ENCODE data around the gene NR6A1.

The NR6A1 gene

GRCh38 chr9:124659099-124659659 lies 111.9 kb downstream of the NR6A1 start:
- H4K20me1 ChIP-seq (ENCODE audit: low read depth, low read length), result peaks cover 4% of the 10 kb centered on the region; the same call in 1 of the 2 replicates
- no peaks in the 10 kb centered on the region for H3K9me3 ChIP-seq (ENCODE audit: insufficient read depth, low read length)
- H3K4me3 ChIP-seq (ENCODE audit: insufficient read depth, low read length, poor library complexity, severe bottlenecking), result no peak overlapping the region
- no peaks in the 10 kb centered on the region for H3F3A ChIP-seq (ENCODE audit: insufficient read depth)
- no peak overlapping the region for H3K9ac ChIP-seq (ENCODE audit: low read length)
- H3K27me3 ChIP-seq (ENCODE audit: low read length), result no peaks in the 10 kb centered on the region
- no peak overlapping the region for H3K4me2 ChIP-seq (ENCODE audit: low read depth, low read length, poor library complexity, severe bottlenecking)
- H3K27ac ChIP-seq (ENCODE audit: low read depth, low read length), result no peak overlapping the region
- no peaks in the 10 kb centered on the region for H3K9me2 ChIP-seq (replicated peaks; ENCODE audit: insufficient read depth, low read length)
- no peaks in the 10 kb centered on the region for H3K36me3 ChIP-seq (ENCODE audit: low read length)
- no peak for TF ChIP-seq CTCF (IDR thresholded peaks at IDR 0.05; ENCODE audit: insufficient read depth, low read length, poor library complexity, severe bottlenecking)
- no peak for TF ChIP-seq EZH2phosphoT487 (conservative IDR thresholded peaks at IDR 0.05; ENCODE audit: low read length)
- H3K79me2 ChIP-seq (ENCODE audit: insufficient read depth, low read length), result no peaks in the 10 kb centered on the region
- H2AFZ ChIP-seq (ENCODE audit: low read depth, low read length, severe bottlenecking), result no peak overlapping the region

DNA sequence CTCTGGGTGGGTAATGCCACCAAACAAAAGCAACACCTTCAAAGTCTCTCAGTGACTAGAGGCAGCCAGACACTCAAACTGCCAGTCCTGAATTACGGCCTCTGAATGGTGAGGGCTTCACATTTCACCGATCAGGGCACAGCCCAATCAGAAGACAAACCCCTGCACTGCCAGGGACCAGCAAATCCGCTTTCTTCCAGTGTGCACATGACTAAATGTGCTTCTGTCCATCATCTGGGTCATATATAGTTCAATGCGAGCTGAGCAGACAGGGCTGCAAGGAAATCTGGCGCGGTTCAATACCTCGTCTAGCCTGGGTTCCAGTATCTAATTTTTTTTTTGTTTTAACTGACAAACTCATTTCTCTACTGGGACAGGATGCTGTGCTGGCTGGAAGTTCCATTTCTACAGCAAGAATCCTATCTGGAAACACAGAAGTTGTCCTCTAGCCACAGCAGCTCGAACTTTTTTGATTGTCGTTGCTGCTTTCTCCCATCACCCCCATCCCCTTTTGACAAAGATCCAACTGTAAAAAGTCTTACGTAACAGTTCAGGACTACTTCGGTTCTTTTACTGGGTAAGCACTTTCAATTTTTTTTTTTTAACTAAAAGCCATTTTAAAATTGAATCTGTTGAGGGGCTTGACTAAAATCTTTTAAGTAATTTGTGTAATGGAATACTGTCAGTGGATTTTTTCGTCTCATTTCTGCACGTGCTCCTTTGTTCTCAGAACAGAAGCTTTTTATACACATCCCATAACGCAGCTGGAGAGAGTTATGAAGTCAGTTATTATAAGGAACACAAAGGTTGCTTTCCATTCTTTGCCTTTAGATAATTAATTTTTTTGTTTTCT lies 112.7 kb downstream of the NR6A1 start:
- Histone ChIP-seq H3K9ac (ENCODE audit: low read length) (no peak overlapping the region), H4K20me1 (ENCODE audit: low read depth, low read length) (peaks cover 3% of the 10 kb centered on the region; the same call in 1 of the 2 replicates), H3K27ac (ENCODE audit: low read depth, low read length) (no peak overlapping the region), H3K9me3 (ENCODE audit: insufficient read depth, low read length) (no peaks in the 10 kb centered on the region), H3K9me2 (replicated peaks; ENCODE audit: insufficient read depth, low read length) (no peaks in the 10 kb centered on the region), H2AFZ (ENCODE audit: low read depth, low read length, severe bottlenecking) (no peak overlapping the region), H3F3A (ENCODE audit: insufficient read depth) (no peaks in the 10 kb centered on the region), H3K27me3 (ENCODE audit: low read length) (no peaks in the 10 kb centered on the region), H3K4me3 (ENCODE audit: insufficient read depth, low read length, poor library complexity, severe bottlenecking) (no peak overlapping the region), H3K36me3 (ENCODE audit: low read length) (no peaks in the 10 kb centered on the region), H3K4me2 (ENCODE audit: low read depth, low read length, poor library complexity, severe bottlenecking) (no peak overlapping the region), H3K79me2 (ENCODE audit: insufficient read depth, low read length) (no peaks in the 10 kb centered on the region)
- TF ChIP-seq EZH2phosphoT487 (conservative IDR thresholded peaks at IDR 0.05; ENCODE audit: low read length), result no peak
- no peak for TF ChIP-seq CTCF (IDR thresholded peaks at IDR 0.05; ENCODE audit: insufficient read depth, low read length, poor library complexity, severe bottlenecking)

- H3K9ac ChIP-seq (ENCODE audit: low read length), result no peak overlapping the region
These were observed 113.6 kb downstream of the NR6A1 start for GRCh38 chr9:124657516-124657915.

More at GRCh38 chr9:124657516-124657915, 113.6 kb downstream of the NR6A1 start:
- H3K27me3 ChIP-seq (ENCODE audit: low read length), result no peaks in the 10 kb centered on the region
- H3F3A ChIP-seq (ENCODE audit: insufficient read depth), result no peaks in the 10 kb centered on the region
- no peaks in the 10 kb centered on the region for H4K20me1 ChIP-seq (ENCODE audit: low read depth, low read length)
- no peaks in the 10 kb centered on the region for H3K79me2 ChIP-seq (ENCODE audit: insufficient read depth, low read length)
- no peaks in the 10 kb centered on the region for H3K9me2 ChIP-seq (replicated peaks; ENCODE audit: insufficient read depth, low read length)
- no peak overlapping the region for H3K4me2 ChIP-seq (ENCODE audit: low read depth, low read length, poor library complexity, severe bottlenecking)
- no peak overlapping the region for H3K27ac ChIP-seq (ENCODE audit: low read depth, low read length)
- no peaks in the 10 kb centered on the region for H3K36me3 ChIP-seq (ENCODE audit: low read length)
- no peak overlapping the region for H2AFZ ChIP-seq (ENCODE audit: low read depth, low read length, severe bottlenecking)
- no peak overlapping the region for H3K4me3 ChIP-seq (ENCODE audit: insufficient read depth, low read length, poor library complexity, severe bottlenecking)
- H3K9me3 ChIP-seq (ENCODE audit: insufficient read depth, low read length), result no peaks in the 10 kb centered on the region
- no peak for TF ChIP-seq EZH2phosphoT487 (conservative IDR thresholded peaks at IDR 0.05; ENCODE audit: low read length)
- TF ChIP-seq CTCF (IDR thresholded peaks at IDR 0.05; ENCODE audit: insufficient read depth, low read length, poor library complexity, severe bottlenecking), result no peak
